GM19043 (cell line): ENCODE results near the gene PLA1A.

Experiments used
- ATAC-seq: cut with Tn5 transposase; IDR thresholded peaks from one replicate; pipeline ENCODE4 v1.9.1; 2021; ENCODE audit warnings: low read depth; ENCODE audit not compliant: unreplicated experiment

PLA1A gene

DNA sequence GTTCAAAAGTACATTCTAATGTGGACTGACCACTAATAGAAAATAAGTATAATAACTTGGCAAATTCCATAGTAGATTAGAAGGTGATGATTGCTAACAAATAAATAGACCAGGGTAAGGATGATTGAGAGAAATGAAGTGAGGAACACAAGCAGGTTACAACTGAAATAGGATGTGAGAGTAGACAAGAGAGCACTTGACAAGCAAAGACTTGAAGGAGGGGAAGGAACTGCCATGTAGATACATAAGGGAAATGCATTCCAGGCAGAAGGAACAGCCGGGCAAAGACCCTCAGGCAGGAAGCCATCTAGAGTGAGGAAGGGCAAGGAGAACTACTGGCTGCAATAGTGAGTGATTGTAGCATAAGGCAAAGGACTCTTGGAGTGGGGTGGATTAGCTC, 5.0 kb downstream of the PLA1A start:
- no peak for ATAC-seq

DNA sequence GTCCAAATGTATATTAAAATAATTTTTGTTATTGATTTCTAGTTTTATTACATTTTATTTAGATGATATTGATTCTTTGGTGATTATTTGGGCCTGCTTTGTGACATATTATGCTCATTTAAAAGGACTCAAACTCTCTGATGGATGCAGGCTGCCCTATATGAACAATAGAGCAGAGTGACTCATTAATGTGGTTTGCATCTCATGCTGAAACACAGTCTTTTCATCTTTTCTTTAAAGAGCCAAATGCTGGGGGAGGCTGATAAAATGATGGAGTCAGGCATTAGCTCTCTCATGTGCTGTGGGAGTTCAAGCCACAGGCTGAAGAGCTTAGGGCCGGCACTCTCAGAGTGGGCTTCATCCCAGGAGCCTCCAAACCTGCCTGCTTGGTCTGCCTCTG, 7.2 kb downstream of the PLA1A start:
- no peak for ATAC-seq

DNA sequence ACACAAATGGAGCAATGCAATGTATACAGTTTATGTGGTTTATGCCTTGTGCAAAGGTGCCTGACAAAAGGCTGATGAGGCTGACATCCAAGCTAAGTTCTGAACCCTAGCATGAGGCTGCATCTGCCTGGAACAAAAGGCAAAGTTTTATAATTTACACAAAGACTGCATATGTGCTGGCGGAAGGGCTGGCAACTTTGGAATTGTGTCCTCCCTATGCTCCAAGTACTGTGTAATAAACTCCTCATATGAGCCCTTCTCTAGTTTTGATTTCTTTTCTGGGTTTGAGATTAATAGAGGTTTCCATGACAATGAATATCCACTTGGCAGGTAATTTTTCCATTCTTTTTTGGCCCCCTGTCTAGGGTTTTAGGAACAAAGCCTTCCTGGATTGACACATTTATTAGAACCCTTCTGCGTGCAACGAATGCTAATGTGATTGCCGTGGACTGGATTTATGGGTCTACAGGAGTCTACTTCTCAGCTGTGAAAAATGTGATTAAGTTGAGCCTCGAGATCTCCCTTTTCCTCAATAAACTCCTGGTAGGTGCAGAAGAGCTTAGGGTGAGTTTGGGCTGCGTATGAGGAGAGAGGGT, 10.8 kb downstream of the PLA1A start:
- no peak for ATAC-seq

DNA sequence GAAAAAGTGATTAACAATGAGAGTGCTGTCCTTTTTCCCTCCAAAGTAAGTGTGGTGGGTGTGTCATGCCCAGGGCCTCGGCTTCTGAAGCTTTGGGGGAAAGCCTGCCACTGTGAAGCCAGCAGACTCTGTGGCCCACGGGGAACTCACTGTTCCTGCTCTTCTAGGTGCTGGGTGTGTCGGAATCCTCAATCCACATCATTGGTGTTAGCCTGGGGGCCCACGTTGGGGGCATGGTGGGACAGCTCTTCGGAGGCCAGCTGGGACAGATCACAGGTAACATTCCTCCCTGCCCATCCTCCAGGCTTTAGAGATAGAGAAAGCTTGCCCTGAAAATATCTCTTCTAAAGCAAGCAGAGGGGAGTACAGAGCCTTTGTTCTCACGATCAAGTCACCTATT, 11.6 kb downstream of the PLA1A start:
- ATAC-seq: no peak

DNA sequence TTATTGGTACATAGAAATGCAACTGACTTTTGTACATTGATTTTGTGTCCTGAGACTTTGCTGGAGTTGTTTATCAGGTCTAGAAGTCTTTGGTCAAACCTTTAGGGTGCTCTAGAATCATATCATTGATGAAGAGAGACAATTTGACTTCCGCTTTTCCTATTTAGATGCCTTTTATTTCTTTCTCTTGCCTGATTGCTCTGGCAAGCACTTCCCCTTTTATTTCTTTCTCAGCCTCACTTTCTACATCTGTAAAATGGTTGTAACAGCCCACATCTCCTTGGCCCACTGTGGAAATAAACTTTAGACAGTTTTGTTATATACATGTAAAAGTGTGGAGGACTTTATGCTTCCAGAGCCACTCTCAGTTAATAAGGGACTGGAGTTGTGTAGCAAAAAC, 14.0 kb downstream of the PLA1A start:
- no peak for ATAC-seq

DNA sequence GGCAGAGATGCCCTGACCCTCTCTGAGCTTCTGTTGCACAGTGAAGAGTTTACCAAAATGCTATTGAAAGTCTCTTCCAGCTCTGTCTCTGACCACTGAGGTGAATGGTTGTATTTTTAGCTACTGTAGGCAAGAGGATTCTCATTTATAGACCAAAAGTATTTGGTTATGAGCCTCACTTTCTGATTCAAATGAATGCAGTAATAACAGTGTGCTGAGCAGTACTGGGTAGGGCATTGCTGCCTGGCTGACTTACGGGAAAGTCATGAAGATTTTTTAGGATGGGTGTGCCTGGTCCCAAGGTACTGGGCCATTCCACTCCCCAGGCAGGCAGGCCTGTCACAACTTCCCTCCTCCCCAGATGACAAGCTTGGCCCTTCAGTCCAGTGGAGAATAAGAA, 15.5 kb downstream of the PLA1A start:
- ATAC-seq: no peak

DNA sequence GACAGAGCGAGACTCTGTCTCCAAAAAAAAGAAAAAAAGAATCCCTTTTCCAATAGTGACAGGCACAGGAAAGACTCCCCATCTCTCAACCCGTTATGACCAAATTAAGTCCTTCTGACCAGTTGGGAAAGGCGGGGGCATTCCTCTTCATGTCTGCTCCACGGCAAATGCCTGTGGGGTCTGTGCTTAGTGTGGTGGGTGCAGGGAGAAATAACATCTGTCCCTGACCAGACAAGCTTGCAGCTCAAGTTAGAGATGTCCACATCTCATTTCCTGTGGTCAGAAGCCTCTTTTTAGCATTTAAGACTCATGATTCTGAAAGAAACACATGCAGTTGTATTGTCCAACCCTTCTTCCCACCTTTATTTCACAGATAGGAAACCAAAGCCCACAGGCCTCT, 16.2 kb downstream of the PLA1A start:
- ATAC-seq: no peak

DNA sequence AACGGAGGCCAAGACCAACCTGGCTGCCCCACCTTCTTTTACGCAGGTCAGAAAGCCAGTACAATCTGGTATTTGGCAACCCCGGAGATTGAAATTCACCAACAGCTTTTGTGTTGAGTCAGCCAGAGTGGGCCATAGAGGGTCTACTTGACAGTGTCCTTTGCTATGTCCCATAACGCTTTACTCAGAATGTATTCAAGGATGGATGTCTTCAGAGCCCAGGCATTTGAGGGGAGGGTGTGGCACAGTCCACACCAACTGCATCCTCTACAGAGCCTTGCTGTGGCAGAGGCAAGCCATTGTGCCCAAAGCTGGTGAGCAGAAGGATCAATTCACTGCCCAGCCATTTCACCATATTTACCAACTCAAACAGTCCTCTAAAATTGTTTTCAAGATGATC, 18.4 kb downstream of the PLA1A start:
- no peak for ATAC-seq

DNA sequence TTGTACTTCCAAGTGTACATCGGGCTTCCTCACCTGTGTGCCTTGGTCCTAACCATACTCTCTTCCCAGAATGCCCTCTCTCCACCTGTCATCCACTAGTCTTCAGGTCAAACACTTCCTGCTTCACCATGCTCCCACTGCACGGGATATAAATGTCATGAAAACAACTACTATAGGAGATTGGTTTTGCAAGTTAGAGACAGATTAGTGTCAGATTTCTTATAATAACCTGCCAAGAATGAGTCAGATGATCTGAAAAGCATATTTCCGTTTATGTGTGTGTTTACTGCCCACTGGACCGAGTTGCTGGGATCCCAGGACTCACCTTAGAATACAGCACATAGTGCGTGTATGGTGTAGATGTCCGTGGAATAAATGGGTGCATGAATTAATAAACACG, 21.4 kb downstream of the PLA1A start:
- ATAC-seq: no peak

DNA sequence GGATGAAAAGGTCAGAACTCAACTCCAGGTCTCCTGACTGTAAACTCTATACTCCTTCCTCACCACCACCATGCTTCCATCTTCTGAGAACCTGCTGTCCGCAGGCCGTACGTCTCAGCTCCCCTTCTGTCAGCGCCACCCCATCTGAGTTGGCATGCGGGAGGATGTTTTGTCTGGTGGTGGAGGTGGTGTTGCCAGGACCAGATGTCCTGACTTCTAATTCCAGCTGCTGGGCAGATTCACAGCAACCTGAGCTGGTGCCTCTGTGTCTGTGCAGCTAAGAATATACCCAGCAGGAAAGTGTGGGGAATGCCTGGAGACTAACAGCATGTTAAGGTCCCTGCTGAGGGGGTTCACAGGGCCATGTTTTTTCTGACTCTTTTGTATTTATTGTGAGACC, 23.2 kb downstream of the PLA1A start:
- no peak for ATAC-seq

DNA sequence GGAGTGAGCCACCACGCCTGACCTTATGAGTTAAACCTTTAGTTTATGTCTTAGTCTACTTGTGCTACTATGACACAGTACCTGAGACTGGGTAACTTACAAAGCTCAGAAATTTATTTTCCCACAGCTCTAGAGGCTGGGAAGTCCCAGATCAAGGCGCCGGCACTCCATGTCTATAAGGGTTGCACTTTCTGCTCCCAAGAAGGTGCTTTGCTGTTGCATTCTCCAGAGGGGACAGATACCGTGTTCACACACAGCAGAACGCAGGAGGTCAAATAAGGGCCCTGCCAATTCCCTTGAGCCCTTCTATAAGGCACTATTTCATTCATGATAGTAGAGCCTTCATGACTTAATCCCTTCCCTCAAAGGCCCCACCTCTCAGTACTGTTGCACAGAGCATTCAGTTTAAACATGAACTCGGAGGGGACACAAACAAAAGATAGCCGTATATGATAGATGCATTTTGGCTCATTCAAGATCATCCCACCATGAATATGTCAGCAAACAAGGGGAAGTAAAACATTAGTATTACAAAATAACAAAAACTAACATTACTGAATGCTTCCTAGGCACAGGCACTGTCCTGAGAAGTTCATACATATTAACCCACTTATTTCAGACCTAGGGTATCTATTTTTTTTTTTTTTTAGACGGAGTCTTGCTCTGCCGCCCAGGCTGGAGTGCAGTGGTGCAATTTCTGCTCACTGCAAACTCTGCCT, 26.5 kb downstream of the PLA1A start:
- ATAC-seq: no peak

DNA sequence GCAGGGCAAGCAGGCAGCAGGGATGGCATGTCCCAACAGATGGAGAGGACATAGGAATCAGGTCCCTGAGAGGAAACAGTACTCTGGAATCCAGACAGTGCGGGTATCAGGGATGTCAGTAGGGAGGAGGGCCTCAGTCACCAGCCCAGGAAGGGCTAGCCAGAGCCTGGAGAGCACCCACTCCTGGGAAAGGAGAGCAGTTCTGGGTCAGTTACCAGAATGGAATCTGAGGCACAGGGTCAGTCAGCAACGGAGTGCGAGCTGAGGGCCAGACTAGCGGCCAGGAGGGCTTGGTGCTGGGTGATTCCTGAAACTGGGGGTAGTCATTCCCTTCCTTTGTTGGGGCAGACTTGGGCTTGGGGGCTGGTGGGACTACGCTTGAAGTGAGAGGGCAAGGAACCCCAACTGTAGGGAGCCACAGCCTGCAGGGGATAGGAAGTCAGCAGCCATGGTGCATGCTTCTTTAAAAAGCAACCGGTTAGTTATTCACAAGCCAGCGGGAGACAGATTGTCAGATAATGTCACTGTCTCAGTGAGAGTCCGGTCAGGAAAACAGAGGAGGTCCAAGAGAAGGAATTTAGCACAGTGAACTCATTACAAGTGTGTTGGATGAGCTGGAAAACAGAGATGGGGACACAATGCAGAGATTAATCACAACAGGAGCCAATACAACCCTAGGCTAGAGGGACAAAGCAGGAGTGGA, 27.9 kb downstream of the PLA1A start:
- ATAC-seq: no peak

DNA sequence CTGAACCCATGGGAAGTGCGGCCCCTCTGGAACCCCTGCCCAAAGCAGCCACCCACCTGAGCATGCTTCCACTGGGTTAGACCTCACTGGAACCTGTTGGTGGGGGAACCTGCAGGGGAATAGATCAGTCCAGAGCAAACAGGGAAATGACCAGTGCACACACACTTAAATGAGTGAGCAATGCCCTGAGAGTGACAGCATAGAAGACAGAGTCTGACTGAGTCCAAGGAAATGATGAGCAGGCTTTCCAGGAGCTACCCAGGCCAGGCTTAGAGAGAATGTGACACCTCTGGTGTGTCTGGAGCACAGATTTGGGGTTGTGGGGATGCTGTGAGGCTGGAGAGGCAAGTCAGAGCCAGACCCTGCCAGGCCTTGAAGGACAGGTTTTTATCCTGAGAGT, 28.5 kb downstream of the PLA1A start:
- ATAC-seq: no peak

DNA sequence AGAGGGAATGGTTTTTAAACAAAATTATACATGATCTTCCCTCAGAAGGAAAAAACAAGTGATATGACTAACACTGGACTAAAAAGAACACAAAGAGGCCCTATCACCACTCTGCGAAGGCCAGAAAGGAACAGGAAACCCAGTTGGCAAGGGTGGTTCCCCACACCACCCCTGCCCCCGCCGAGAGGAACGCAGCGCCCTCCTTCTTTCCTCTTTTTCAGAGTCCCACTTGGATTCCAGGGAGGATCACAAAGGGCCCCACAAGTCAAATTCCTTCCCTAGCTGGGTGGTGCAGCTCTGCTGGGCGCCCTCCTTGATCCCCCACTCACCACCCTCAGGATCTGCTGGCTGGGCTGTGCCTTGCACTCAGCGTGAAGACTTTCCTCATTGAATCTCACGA, 29.8 kb downstream of the PLA1A start:
- ATAC-seq: no peak

DNA sequence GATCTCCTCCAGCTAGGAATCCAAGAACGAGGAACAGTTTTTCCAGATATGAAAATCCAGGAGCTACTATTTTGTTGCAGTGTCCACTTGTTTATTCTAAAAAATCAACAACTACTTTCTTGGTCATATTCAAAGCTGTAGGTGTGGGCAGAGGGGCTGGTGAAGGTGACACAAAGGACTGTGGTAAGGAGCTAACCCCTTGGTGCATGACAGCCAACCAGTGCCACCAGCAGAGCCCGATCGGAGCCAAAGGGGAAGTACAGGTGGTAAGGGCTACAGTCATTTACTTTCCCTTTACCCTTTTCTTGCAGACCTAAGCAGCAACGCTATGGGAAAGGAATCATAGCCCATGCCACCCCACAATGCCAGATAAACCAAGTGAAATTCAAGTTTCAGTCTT, 30.7 kb downstream of the PLA1A start:
- no peak for ATAC-seq

DNA sequence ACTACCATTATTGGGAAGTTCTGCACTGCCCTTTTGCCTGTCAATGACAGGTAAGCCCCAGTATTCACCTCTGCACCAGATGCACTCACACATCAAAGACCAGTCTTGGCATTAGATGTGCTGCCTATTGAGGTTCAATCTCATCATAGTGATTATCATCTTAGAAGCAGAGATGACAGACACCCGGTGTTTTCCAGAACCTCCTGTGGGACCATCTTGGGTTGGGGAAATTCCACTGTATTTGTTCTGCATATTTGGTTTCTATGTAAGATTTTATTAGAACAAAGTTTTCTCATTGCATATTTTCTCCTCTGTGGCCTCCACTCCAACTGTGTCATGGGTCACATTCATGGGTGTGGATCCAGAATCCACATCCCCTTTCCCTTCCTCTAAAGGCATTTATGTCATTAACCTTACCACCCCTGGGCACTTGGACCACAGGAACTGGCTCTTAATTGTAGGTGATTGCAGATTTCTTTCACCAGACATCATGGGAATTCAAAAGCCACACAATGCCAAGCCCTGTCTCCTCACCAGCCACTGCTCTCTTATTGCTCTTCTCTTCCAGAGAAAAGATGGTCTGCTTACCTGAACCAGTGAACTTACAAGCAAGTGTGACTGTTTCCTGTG, 31.2 kb downstream of the PLA1A start:
- ATAC-seq: no peak

DNA sequence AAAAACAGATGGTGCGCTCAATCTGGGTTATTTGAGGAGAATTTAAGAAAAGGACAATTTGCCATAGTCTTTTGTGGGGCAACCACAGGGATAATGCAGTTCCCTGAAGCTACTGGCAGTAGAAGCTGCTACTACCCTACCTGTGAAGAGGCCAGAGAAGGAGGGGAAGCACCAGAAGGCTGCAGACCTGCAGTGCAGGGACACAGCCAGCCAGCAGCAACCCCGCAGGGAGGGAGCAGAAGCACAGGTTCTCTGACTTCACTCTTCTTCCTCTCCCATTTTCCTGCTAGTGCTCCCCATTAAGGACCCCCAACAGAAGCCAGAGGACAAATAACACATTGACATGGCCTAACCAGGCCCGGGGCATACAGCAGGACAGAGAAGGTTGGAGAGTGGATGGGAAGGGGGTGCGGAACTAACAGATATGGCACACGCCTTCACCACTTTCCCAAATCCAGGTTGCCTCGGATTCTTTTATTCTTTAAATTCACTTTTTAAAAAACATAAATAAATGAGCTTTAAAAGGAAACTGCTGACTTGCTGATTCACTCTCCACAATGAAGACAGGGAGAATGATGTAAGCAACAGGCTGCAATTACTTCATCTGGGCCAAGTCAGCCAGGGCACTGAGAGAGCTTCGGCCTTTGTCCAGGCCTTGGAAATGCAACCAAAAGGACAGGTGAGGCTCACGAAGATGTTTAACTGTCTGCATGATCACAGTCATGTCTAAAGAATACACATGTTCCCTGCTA, 32.6 kb downstream of the PLA1A start:
- ATAC-seq: no peak

DNA sequence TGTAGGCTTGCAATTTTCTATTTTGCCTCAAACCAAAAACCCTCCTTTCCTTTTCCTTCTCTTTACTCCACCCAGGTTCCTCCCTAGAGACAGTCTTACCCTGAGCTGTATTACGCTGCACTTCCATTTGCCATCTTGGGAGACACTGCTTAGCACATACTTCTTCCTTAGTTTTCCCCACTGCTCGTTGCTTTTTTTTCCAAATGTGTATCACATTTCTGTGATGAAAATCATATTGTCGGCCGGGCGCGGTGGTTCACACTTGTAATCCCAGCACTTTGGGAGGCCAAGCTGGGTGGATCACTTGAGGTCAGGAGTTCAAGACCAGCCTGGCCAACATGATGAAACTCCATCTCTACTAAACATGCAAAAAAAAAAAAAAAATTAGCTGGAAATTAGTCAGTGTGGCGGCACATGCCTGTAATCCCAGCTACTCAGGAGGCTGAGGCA, 33.2 kb downstream of the PLA1A start:
- ATAC-seq: no peak

DNA sequence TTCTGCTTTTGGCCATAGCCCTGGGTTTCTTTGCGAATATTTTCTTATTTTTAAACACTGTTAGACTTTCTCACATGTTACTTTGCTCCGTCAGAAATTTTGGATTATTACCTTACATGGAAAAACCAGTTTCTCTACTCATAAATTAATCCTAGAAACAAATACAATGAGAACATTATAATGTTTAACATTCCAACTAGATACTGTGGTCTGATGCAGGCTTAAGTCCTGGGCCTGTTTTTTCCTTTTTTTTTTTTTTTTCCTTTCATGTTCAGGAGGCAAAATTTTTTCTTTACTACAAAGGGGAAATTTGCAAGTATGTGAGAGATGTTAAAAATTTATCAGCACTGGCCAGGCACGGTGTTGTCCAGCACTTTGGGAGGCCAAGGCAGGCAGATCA, 33.8 kb downstream of the PLA1A start:
- ATAC-seq: no peak

DNA sequence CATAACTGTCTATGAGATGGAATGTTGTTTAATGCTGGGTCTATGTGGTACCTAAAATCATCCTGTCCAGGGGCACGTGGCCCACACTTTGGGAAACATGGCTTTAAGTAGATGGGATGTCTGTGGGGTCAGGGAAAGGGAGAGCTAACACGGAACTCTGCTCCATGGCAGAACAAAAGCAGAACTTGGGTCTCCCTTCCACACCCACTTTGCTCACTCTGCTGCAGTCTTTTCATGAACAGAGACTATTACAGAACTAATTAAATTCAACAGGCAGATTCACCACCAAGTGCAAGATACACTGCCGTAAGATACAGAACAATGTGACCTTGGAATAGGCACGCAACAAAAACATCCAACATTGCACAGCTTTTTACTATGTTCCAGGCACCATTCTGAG, 34.5 kb downstream of the PLA1A start:
- ATAC-seq: no peak

DNA sequence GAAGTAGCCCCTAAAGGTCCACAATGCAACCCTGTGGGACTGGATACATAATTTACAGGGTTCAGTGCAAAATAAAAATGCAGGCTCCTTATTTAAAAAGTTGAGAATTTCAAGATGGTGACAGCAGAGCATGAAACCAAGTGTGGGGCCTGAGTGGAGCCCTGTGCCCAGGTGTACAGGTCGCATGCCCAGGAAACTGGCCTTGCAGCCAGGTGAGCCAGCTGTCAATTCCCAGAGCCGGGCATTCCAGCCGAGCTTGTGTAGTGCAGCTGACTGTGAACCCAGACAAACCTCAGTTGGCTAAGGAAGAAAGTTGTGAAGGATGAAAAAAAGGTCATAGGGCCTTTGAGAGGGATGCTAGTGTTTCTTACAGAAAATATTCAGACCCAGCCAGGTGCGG, 35.1 kb downstream of the PLA1A start:
- no peak for ATAC-seq
